Activated CD8-positive, alpha-beta memory T cell treated with anti-CD3 and anti-CD28 coated beads, Interleukin-2, amount 50 U/mL, for 24 hours (primary cell): ENCODE results near the gene APEH.

Experiments used
- DNase-seq: peaks from one replicate; pipeline ENCODE4 v3.0.0-alpha.2; 2020; ENCODE audit errors: extremely low read depth

The APEH gene

DNA sequence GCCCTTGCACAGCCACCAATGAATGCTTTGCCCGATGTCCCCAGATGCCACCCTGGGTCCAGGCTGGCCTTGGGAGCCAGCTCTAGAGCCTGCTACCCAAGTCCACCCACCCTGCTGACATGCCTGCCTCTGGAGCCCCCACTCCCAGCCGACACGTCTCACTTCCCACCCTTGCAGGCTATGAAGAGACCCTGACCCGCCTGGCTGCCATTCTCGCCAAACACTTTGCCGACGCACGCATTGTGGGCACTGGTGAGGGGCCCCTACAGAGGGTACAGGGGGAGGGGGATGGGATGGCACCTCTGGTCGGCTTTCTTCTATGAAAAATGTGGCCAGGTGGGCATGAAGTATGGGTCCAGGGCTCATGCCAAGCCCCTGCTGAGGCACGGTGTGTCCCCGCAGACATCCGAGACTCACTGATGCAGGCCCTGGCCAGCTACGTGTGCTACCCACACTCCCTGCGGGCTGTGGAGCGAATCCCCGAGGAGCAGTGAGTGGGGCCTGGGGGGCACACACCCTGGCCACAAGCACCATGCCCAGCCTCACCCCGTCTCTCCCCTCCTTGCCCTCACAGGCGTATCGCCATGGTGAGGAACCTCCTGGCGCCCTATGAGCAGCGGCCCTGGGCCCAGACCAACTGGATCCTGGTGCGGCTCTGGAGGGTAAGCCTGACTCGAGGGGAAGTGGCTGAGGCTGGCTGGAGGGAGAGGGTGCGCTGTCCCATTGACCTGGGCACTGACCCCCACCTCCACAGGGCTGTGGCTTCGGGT, 39.4 kb downstream of the APEH start:
- DNase-seq, result no peak

DNA sequence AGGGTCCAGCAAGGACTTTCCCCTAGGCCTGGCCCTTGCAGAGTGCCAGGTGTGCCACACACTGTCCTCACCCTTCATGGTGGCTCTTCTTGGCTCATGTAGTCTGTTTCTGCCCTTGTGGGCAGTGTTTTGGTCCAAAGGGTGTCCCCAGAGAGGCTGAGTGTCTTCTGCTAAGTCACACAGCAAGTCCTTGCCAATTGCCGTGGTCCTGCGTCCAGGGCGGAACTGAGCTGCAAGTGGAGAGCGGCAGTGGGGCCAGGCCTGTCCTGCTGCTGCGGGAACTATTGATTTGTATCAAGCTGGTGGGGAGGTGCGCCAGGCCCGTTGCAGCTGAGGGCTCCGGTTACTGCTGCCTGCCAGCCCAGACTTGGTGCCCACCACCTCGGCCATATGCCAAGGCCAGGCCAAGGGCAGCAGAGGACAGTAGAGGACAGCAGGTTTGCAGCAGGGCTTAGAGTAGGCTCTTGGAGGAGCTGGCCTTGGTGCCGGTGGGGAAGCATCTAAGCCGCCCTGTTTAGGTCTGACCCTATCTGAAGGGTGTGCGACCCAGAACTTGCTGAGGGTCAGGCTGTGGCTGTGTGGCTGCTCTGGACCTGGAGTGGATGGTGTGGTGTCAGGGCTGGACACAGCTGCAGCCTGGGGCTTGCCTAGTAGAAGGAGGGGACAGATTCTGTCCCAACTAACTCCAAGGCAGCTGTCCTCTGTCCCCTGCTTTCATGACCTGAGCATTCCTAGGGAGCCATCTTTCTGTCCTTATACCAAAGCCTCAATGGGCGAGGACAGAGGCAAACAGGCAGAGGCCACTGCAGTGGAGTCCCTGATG, 40.8 kb downstream of the APEH start:
- no peak for DNase-seq

- no peak for DNase-seq
Measured at GRCh38 chr3:49715611-49716121, 41.5 kb downstream of the APEH start.

DNA sequence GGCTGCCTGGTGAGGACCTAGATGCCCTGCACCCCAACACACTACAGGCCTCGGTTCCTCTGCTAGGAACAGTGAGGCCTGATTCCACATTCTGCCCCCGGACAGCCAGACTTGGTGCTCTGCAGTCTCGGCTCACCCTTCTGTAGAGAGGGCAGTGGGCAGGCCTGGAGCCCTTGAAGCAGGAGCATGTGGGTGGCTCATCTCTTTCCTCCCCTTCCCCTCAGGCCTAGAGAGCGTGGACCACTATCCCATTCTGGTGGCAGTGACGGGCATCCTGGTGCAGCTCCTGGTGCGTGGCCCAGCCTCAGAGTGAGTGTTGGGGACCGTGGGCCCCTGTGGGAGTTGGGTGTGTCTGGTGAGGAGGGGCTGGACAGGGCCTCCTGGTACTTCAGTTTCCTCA, 42.0 kb downstream of the APEH start:
- no peak for DNase-seq

DNA sequence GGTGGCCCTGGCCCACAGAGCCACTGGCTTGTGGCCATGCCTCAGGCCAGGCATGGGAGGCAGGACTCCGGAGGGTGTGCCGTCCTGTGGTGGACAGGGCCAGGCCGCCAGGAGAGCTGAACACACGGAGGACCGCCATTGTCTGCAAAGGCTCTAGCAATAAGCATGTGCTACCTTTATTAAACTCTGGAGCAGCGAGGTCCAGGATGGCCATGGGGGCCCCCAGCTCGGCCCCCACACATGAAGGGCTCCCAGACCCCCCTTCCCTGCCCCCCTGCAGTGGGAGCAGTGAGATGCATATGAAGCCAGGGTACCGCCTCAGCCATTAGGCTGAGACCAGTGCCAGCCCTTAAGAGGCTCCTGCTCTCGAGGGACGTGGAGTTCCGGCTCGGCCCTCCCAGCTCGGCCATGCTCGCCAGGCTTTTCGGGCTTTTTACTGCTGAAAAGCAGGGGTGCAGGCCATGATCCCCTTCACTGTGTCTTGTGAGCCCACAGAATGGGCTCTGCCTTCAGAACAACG, 42.6 kb downstream of the APEH start:
- DNase-seq, result no peak

DNA sequence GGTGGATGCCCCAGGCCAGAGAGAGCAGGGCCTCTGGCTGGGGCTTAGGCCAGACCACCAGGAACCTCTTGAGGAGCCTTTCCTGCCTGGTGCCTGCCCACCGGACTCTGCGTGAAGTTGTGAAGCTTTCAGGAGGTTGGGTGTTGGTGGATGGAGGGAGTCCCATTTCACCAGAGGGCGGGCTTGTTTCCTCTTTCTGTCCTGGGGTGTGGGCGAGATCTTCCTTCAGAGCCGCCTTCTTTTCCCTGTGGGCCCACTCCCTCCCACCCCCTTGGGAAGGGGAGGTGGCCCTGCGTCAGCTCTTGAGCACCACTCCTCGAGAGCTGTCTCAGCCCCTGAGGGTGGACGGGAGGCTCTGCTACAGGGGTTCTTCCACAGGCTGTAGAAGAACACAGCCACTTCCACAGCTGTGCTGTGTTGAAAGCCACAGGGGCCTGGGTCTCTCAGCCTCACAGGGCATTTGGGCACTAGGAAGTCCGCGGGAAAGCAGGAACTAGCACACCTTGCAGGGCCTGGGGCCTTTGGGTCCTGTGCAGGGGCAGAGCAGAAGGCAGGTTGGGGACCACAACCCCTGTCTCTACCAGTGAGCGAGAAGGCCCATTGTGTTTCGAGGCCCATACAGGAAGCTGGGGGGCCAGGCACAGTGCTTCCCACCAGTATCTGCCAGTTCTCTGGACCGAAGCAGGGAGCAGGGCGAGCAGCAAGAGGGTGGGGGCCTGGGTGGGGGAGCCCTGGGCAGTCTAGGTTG, 43.2 kb downstream of the APEH start:
- no peak for DNase-seq

DNA sequence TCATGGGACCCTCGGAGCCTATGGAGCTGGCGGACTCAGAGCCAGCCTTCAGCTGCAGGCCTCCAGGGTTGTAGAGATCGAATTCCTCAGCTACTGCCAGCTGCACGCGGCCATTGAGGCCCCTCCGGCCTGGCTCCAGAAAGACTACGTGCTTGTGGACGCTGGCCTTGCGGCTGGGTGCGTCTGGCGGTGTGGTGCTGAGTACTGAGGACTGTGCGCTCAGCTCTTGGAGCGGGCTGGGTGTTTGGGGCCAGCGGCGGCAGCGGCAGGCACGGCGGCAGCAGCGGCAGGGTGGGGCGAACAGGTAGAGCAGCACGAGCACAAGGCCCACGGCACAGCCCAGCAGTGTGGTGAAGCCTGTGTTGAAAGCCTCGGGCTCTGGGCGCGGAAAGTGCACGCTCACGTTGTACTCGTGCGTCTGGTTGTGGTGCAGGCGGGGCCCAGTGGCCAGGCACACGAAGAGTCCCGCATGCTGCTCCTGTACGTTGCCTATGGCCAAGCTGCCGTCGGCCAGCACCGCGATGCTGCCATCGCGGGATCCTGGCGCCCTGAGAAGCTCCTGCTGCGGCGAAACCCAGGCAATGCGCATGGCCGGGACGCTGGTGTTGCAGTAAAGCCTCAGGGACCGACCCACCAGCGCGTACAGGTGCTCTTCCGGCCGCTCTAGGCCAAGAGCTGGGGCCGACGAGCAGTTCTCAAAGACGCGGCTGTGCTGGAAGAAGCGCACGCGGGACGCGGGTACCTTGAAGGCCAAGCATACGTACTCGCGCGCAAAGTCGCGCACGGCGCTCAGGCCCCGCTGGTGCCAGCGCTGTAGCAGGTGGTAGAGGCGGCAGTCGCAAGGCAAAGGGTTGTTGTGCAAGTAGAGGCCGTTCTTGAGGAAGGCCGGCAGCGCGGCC, 44.1 kb downstream of the APEH start:
- no peak for DNase-seq

DNA sequence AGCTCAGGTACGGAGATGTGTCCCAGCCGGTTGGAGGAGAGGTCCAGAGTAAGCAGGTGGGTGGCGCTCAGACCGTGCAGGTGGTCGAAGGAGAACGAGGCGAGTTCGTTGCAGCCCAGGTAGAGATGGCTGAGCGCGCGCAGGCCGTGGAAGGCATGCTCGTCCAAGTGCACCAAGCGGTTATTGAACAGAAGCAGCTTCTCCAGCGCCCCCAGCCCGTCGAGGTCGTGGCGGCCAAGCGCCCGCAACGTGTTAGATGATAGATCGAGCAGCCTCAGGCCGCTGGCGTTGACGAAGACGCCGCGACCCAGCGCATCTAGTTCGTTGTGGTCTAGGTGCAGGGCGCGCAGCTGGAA, 44.7 kb downstream of the APEH start:
- no peak for DNase-seq

GRCh38 chr3:49719214-49719884, 45.2 kb downstream of the APEH start, which contains the start of gene AMIGO3:
Gene AMIGO3 (minus strand): TSS chr3:49719684. CDS start chr3:49719465, 219 bp downstream.
- DNase-seq, result peak; percentile 77

DNA sequence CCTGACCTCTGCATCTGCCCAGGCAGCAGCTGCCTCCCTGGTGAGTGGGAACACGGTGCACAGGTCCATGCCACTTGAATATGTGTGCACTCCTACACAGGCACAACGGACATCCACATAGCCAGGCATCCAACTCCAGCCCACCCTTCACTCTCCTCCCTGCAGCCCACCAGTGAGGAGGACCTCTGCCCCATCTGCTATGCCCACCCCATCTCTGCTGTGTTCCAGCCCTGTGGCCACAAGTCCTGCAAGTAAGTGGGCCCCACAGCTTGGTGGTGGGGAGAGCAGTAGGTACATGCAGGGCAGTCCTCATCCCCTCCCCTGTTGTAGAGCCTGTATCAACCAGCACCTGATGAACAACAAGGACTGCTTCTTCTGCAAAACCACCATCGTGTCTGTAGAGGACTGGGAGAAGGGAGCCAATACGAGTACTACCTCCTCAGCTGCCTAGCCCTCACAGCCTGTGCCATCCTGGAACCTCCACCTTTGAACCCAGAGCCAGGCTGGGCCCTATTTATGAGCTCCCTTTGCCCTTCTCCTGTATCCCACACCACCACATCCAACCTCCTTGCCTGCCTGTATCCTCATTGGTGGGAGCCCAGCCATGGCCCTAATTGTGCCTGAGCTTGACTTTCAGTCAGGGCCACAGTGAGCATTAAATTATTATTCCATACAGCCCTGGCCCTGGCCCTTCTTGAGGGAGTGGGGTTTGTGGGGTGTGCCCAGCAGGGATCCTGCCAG, 46.9 kb downstream of the APEH start:
- DNase-seq, result no peak

DNA sequence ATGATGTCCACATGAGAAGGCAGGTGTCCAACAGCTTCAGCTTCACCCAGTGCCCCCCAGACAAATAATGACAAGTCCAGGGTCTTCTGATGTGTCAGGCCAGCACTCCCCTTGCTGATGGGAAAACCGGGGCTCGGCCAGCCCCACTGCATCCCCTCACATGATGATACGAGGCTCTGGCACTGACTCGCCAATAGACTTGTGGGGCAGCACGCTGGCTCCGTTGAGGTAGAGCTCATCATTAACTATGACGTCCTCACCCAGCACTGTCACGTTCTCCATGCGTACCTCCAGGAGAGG, 47.4 kb downstream of the APEH start:
- DNase-seq, result no peak

DNA sequence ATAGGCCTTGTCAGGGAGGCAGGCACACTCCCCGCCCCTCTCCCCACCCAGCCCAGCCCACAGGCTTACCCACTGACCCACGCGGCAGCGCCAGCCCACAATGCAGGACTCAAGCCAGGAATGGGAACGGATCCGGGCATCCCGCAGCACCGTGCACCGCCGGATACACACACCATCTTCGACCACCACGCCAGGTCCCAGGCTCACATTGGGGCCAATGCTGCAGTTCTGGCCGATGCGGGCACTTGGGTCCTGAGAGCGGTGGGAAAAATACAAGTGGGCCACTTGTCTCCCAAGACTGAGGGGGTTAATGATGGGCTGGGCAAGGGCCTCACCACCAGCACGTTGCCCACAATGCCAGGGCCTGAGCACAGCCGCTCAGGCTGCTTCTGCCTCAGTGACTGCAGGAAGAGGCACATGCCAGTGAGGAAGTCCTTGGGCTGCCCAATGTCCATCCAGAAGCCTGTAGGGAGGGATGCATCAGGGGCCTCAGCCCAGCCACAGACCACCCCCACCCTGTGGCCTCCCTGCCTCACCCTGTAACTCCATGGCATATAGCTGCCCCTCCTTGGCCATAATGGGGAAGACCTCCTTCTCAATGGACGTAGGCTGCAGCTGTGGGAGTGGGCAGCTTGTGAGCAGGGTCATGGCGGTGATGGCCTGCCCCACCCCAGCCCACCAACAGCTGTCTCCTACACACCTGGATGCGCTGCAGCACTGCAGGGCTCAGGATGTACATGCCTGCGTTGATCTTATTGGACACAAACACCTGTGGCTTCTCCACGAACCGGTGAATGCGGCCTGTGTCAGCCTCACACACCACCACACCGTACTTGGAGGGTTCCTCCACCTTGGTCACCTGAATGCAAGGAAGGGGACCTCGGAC, 48.0 kb downstream of the APEH start:
- DNase-seq, result no peak

DNA sequence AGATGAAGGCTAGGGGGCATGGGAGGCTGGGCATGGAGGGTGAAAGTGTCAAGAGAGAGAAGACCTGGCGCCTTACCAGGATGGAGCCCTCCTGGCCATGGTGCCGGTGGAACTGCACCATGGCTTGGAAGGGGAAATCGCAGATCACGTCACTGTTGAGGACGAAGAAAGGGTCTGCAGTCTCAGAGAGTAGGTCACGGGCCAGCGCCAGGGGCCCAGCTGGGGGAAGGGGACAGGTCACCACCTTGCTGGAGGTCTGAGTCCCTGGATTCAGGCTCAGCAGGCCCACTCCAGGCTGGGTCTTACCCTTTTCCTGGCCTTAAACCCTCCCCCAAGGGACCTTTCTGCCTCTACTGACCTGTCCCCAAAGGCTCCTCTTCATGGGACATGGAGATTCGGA, 48.7 kb downstream of the APEH start:
- no peak for DNase-seq

DNA sequence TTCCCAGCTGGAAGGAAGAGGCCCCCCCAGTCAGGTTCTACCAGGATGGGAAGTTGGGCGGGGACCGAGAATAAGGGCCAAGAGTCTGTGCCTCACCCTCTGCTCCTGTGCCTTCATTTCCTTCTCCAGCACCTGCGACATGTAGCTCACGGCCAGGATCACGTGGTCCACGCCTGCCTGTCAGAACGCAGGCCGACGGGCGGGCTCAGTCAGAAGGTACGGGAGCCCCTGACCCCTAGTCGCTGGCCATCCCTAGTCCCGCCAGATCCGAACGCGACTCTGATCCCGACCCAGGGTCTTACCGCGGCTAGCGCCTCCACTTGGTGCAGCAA, 49.1 kb downstream of the APEH start:
- no peak for DNase-seq

GRCh38 chr3:49723628-49724551, 49.7 kb downstream of the APEH start, which contains the start of gene GMPPB:
Gene GMPPB (minus strand): TSS chr3:49723951. CDS start chr3:49723726, 225 bp downstream.
- peak; percentile 82 for DNase-seq

DNA sequence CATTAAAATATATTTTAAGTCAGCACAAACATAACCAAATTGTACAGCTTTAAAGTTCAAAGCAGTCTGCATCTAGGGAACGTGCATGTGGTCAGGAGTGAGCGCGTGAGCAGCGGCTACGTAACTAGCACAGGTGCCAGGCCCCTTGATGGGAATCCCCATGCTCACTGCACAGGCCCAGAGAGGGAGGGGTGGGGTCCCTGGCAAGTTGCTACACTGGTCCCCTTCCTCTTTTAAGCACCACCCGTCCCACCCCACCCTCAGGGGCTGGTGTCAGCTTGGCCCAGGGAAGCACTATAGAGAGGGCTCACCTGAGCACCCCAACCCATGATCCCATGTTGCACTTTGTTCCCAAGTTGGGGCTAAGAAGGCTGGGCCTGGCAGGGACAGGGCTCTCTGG, 50.4 kb downstream of the APEH start:
- no peak for DNase-seq

DNA sequence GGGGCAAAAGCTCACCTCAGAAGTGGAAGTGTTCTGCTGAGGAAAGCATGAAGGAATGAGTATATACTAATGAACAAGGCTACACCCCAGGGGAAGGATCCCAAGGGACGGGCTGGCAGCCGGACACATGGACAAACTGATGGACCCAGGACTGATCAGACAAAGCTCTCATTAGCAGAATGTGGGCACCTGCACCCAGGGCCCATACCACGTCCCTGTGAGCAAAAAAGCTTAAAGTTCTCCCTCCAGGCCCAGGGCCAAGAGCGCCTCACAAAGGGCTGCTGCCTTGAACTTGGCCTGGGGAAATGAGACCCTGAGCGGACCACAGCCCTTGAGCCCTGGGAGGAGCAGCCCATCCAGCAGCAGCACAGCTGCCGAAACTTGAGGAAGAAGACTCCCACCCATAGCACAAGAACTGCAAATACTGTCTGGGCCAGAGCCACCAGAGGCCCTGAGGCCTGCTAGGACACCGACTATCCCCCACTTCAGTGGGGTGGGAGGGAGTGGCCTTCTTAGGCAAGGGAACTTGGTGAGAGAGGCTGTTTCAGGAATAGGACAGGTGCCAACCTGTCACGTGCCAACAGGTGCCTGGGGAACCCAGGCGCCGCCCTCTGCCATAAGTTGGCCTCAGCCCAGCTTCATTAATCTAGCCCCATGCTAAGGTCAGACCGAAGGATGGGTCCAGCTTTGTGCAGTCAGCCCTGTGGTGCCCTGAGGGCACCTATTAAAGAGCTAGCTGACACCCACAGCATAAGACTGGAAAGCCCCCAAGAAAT, 51.9 kb downstream of the APEH start:
- no peak for DNase-seq
